HEK293 (cell line): Measurements from ENCODE around the gene JAML.

ENCODE experiments used
- CTCF ChIA-PET: fragments of 350-600 bp; formaldehyde crosslinking; extraction: SDS; loops from one replicate; lab custom pipeline; 2021; ENCODE audit warnings: antibody characterized with exemption; lab: Yijun Ruan, JAX
- POLR2A ChIA-PET: fragments of 300-600 bp; formaldehyde crosslinking; extraction: SDS; loops from one replicate; lab custom pipeline; 2020; ENCODE audit warnings: antibody characterized with exemption, inconsistent platforms; lab: Yijun Ruan, JAX
- H3K27ac ChIP-seq: fragments of 200-500 bp; sonication (Bioruptor generic); 2 replicates; pipeline ENCODE4 v1.5.1; 2014; ENCODE audit warnings: low read depth, low read length, control low read depth, inconsistent platforms; ENCODE audit errors: extremely low read depth
- H3K36me3 ChIP-seq, 2 experiments: fragments of 200-500 bp in 1 of 2; sonication (Bioruptor generic) in 1 of 2; 1 replicate in 1 of 2; 2 replicates in 1 of 2; pipeline ENCODE4 v1.5.1; 2014 to 2017; ENCODE audit warnings: inconsistent platforms in 2 of 2, low read length in 2 of 2; ENCODE audit not compliant: control insufficient read depth in 2 of 2, insufficient read depth in 1 of 2
- H3K4me1 ChIP-seq: fragments of 200-500 bp; sonication (Bioruptor generic); 2 replicates; pipeline ENCODE4 v1.5.1; 2014; ENCODE audit warnings: mild to moderate bottlenecking, low read length, inconsistent platforms; ENCODE audit not compliant: control insufficient read depth, insufficient read depth
- H3K4me3 ChIP-seq: 2 replicates; pipeline ENCODE4 v1.5.1; 2011; ENCODE audit warnings: low read depth, mild to moderate bottlenecking, control low read depth, low read length, moderate library complexity
- H3K9me3 ChIP-seq: fragments of 200-500 bp; sonication (Bioruptor generic); 2 replicates; pipeline ENCODE4 v1.5.1; 2014; ENCODE audit warnings: low read depth, low read length, inconsistent platforms; ENCODE audit not compliant: control insufficient read depth, insufficient read depth
- HOXC10 ChIP-seq: sonication (generic); formaldehyde crosslinking; IDR thresholded peaks from 2 replicates; pipeline ENCODE4 v1.8.1; 2023; ENCODE audit warnings: mild to moderate bottlenecking, missing genetic modification reagents
- OSR2 ChIP-seq: fragments of 450-650 bp; formaldehyde crosslinking; IDR thresholded peaks from 2 replicates; pipeline ENCODE4 v1.5.1; 2016; ENCODE audit warnings: missing biosample characterization, missing genetic modification characterization
- SCRT2 ChIP-seq: fragments of 450-650 bp; formaldehyde crosslinking; IDR thresholded peaks from 2 replicates; pipeline ENCODE4 v1.5.1; 2016; ENCODE audit warnings: missing biosample characterization, missing genetic modification characterization
- ZIC2 ChIP-seq: fragments of 450-650 bp; formaldehyde crosslinking; IDR thresholded peaks from 2 replicates; pipeline ENCODE4 v1.5.1; 2016; ENCODE audit warnings: missing biosample characterization, missing genetic modification characterization
- ZNF140 ChIP-seq: fragments of 450-650 bp; formaldehyde crosslinking; IDR thresholded peaks from 2 replicates; pipeline ENCODE4 v1.5.1; 2016; ENCODE audit warnings: missing biosample characterization, missing genetic modification characterization
- ZNF175 ChIP-seq: fragments of 450-650 bp; formaldehyde crosslinking; IDR thresholded peaks from 2 replicates; pipeline ENCODE4 v1.5.1; 2016; ENCODE audit warnings: missing biosample characterization, missing genetic modification characterization
- ZNF239 ChIP-seq: fragments of 450-650 bp; formaldehyde crosslinking; IDR thresholded peaks from 2 replicates; pipeline ENCODE4 v1.5.1; 2016; ENCODE audit warnings: missing biosample characterization, missing genetic modification characterization
- ZNF26 ChIP-seq: fragments of 450-650 bp; formaldehyde crosslinking; IDR thresholded peaks from 2 replicates; pipeline ENCODE4 v1.5.1; 2016; ENCODE audit warnings: missing biosample characterization, missing genetic modification characterization
- ZNF311 ChIP-seq: fragments of 450-650 bp; formaldehyde crosslinking; IDR thresholded peaks from 2 replicates; pipeline ENCODE4 v1.5.1; 2017; ENCODE audit warnings: missing biosample characterization, missing genetic modification characterization, borderline replicate concordance
- ZNF48 ChIP-seq: fragments of 450-650 bp; formaldehyde crosslinking; IDR thresholded peaks from 2 replicates; pipeline ENCODE4 v1.5.1; 2016; ENCODE audit warnings: missing biosample characterization, missing genetic modification characterization
- ZSCAN4 ChIP-seq: fragments of 450-650 bp; formaldehyde crosslinking; IDR thresholded peaks from 2 replicates; pipeline ENCODE4 v1.5.1; 2017; ENCODE audit warnings: missing biosample characterization, missing genetic modification characterization
- TF ChIP-seq, protein P1 (sequence below): fragments of 450-650 bp; IDR thresholded peaks from 2 replicates; pipeline ENCODE4 v1.5.1; 2018; ENCODE audit warnings: missing biosample characterization, mild to moderate bottlenecking, missing genetic modification characterization
- TF ChIP-seq, protein P2 (sequence below): IDR thresholded peaks from 2 replicates; pipeline ENCODE4 v1.6.1; 2011; ENCODE audit warnings: mild to moderate bottlenecking, low read depth, low read length, borderline replicate concordance

JAML gene

DNA sequence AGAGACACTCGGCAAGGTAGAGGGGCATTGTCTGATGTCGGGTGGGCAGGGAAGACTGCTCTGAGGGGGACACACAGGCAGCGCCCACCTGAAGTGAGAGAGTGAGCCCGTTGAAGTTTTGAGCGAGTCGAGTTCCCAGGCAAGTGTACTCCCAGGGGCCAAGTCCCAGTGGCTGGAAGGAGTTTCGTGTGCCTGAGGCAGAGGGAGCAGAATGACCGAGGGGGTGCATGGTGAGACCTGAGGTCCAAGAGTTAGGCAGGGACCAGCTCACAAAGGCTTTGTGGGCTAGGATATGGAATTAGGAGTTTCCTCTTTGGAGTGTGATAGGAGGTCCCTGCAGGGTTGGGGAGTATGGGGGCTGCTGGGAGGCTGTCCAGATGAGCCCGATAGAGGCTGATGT, 54.6 kb downstream of the JAML start (continued):
- TF ChIP-seq ZNF140 (tag by site-specific recombination): no peak
- TF ChIP-seq, protein P1, sequence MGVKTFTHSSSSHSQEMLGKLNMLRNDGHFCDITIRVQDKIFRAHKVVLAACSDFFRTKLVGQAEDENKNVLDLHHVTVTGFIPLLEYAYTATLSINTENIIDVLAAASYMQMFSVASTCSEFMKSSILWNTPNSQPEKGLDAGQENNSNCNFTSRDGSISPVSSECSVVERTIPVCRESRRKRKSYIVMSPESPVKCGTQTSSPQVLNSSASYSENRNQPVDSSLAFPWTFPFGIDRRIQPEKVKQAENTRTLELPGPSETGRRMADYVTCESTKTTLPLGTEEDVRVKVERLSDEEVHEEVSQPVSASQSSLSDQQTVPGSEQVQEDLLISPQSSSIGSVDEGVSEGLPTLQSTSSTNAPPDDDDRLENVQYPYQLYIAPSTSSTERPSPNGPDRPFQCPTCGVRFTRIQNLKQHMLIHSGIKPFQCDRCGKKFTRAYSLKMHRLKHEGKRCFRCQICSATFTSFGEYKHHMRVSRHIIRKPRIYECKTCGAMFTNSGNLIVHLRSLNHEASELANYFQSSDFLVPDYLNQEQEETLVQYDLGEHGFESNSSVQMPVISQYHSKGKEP (tag by site-specific recombination): no peak
- TF ChIP-seq ZNF26 (tag by site-specific recombination): no peak
- no peak for TF ChIP-seq HOXC10 (CRISPR knock-in tag)
- TF ChIP-seq, protein P2, sequence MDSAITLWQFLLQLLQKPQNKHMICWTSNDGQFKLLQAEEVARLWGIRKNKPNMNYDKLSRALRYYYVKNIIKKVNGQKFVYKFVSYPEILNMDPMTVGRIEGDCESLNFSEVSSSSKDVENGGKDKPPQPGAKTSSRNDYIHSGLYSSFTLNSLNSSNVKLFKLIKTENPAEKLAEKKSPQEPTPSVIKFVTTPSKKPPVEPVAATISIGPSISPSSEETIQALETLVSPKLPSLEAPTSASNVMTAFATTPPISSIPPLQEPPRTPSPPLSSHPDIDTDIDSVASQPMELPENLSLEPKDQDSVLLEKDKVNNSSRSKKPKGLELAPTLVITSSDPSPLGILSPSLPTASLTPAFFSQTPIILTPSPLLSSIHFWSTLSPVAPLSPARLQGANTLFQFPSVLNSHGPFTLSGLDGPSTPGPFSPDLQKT: no peak

DNA sequence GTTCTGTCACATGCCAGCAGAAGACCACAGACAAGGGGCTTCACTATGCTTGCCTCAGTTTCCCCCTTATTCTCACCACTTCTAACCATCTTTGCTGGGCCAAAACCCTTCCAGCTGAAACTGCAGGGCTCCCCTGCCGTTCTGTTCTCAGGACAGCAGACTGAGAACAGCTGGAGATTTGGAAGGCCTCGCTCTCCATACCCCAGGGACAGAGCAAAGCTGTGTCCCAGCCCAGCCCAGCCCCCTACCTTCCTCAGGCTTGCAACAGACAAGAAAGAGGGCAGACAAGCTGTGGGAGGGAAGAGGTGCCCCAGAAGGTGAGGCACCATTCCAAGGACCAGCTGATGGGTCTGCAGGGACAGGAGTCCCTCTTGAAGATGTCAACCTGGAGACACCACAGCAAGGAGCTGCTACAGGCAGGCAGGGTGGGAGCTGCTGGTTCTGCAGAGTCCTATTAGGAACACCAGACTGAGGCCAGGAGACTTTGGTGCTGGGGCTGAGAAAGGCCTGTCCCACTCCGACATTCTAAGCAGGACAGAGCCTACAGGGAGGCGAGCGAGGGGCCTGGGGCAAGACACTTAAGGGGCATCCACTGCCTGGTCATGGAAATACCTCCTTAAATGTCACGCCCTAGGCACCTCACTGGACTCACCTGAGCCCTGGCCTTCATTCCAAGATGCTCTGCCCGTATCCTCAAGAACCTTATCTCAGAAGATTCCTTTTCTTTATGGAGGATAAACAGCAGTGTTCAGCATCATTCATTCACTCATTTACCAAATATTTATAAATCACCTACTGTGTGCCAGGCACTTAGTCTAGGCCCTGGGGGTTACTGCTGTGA, 55.3 kb downstream of the JAML start:
- H3K9me3 ChIP-seq: no peaks in the 10 kb centered on the region
- ChIA-PET CTCF (interaction anchor here (0.7 to 7.5 kb wide), 10 partner anchors 12 to 520 kb away, joined by 3 to 128 read pairs (median 8); no protein-coding TSS in a partner anchor), POLR2A (interaction anchor here (0.6 to 1.0 kb wide), 2 partner anchors 16 to 446 kb away, joined by 4 to 10 read pairs; partner anchors contain the start of gene SCN4B)
- TF ChIP-seq ZNF311: no peak
- peak; percentile 35 for TF ChIP-seq ZIC2 (tag by site-specific recombination)
- H3K36me3 ChIP-seq: no peaks in the 10 kb centered on the region
- no peak overlapping the region for H3K4me3 ChIP-seq
- no peak overlapping the region for H3K27ac ChIP-seq
- H3K4me1 ChIP-seq: no peaks in the 10 kb centered on the region

GRCh38 chr11:118168751-118169150, 56.1 kb downstream of the JAML start:
- Histone ChIP-seq H3K4me3 (no peak overlapping the region), H3K27ac (no peak overlapping the region), H3K36me3 (no peaks in the 10 kb centered on the region), H3K4me1 (no peaks in the 10 kb centered on the region), H3K9me3 (no peaks in the 10 kb centered on the region)
- TF ChIP-seq ZNF175 (tag by site-specific recombination): no peak
- TF ChIP-seq ZNF239: no peak
- peak; percentile 40; the same call in 1 of the 2 replicates for TF ChIP-seq SCRT2 (tag by site-specific recombination)
- no peak for TF ChIP-seq ZSCAN4 (tag by site-specific recombination)
- no peak for TF ChIP-seq ZNF48 (tag by site-specific recombination)
- TF ChIP-seq OSR2 (tag by site-specific recombination): no peak
- ChIA-PET CTCF (interaction anchor here (4.5 to 7.5 kb wide), 2 partner anchors 11 to 22 kb away, joined by 99 to 128 read pairs; no protein-coding TSS in a partner anchor), POLR2A (interaction anchor here (1.0 kb wide), 1 partner anchor 16 kb away, joined by 4 read pairs; the partner anchor contains the start of gene SCN4B)
